K562 (cell line): ENCODE data around the gene CLASP1. TPM values are rescaled to one million over a fixed set of nuclear protein-coding genes. Genes with fewer than 3 reads are reported as not detected.

Source experiments
- ATAC-seq: fragments of 200-7000 bp; cut with Tn5 transposase; 3 replicates; pipeline ENCODE4 v1.9.1; 2020; ENCODE audit warnings: moderate library complexity
- BruUV-seq: library from RNA; stranded (reverse); fragments of 400-500 nt; replicated peaks from 2 replicates; lab custom pipeline; 2021; lab: Mats Ljungman, UMichigan
- CTCF ChIA-PET: fragments of 300-600 bp; formaldehyde crosslinking; extraction: SDS; loops from one replicate; lab custom pipeline; 2021; ENCODE audit warnings: low intra/inter-chr PET ratio; lab: Yijun Ruan, JAX
- POLR2A ChIA-PET: fragments of 300-600, 350-650 bp; sonication (Branson Sonifier 250); formaldehyde crosslinking; extraction: SDS; loops from one replicate; lab custom pipeline; 2021; ENCODE audit warnings: antibody characterized with exemption, inconsistent platforms; lab: Yijun Ruan, JAX
- DNase-seq, 4 experiments: peaks; one replicate each; pipeline versions ENCODE4 v3.0.0 to v3.0.0-alpha.2; 2011 to 2018; ENCODE audit warnings: low spot score in 3 of 4, mixed read lengths in 3 of 4; ENCODE audit errors: extremely low read depth in 1 of 4
- FAIRE-seq: peaks from 2 replicates; lab custom pipeline; 2011; peaks lifted over from hg19 to GRCh38; lab: Jason Lieb, UNC
- H2AFZ ChIP-seq: 2 replicates; pipeline ENCODE4 v1.6.0; 2011; ENCODE audit warnings: low read depth, low read length, control low read depth, inconsistent platforms
- H3K27ac ChIP-seq: fragments of 200-600 bp; 3 replicates; pipeline ENCODE4 v1.8.0; 2011; ENCODE audit warnings: low read depth, mild to moderate bottlenecking, control low read depth, inconsistent platforms, low read length, moderate library complexity, mixed read lengths; ENCODE audit errors: extremely low read depth
- H3K27me3 ChIP-seq, 2 experiments: fragments of 300-600 bp in 1 of 2; 2 replicates in 1 of 2; 3 replicates in 1 of 2; pipeline versions ENCODE4 v1.6.0 to v1.8.0; 2011; ENCODE audit warnings: inconsistent platforms in 2 of 2, low read length in 2 of 2, mild to moderate bottlenecking in 1 of 2, mixed read lengths in 1 of 2, moderate library complexity in 1 of 2; ENCODE audit not compliant: control insufficient read depth in 2 of 2, insufficient read depth in 2 of 2
- H3K36me3 ChIP-seq: fragments of 300-600 bp; 3 replicates; pipeline ENCODE4 v1.8.0; 2011; ENCODE audit warnings: mild to moderate bottlenecking, low read length, inconsistent platforms; ENCODE audit not compliant: control insufficient read depth, insufficient read depth
- H3K4me1 ChIP-seq, 2 experiments: fragments of 200-600 bp in 1 of 2; replicated peaks in 1 of 2; 2 replicates in 1 of 2; 3 replicates in 1 of 2; pipeline versions ENCODE4 v1.5.1 to v1.8.0; 2011; ENCODE audit warnings: inconsistent platforms in 2 of 2, low read length in 2 of 2, mild to moderate bottlenecking in 1 of 2, mixed read lengths in 1 of 2, moderate library complexity in 1 of 2; ENCODE audit not compliant: control insufficient read depth in 2 of 2, insufficient read depth in 2 of 2
- H3K4me2 ChIP-seq: 2 replicates; pipeline ENCODE4 v1.6.1; 2011; ENCODE audit warnings: low read length, control low read depth, inconsistent platforms, mixed read lengths; ENCODE audit not compliant: insufficient read depth
- H3K4me3 ChIP-seq: fragments of 200-600 bp; sonication (generic), shearing (Covaris generic); 2 replicates; pipeline ENCODE4 v1.5.1; 2016; ENCODE audit warnings: control low read depth, inconsistent platforms
- H3K79me2 ChIP-seq: fragments of 200-600 bp; 3 replicates; pipeline ENCODE4 v1.8.0; 2011; ENCODE audit warnings: low read length, inconsistent platforms; ENCODE audit not compliant: control insufficient read depth, insufficient read depth
- H3K9ac ChIP-seq, 2 experiments: 2 replicates each; pipeline versions ENCODE4 v1.6.0 to v1.6.1; 2011; ENCODE audit warnings: low read depth in 2 of 2, low read length in 2 of 2, control low read depth in 1 of 2, inconsistent platforms in 1 of 2, mild to moderate bottlenecking in 1 of 2, mixed read lengths in 1 of 2; ENCODE audit not compliant: insufficient read depth in 1 of 2
- H3K9me1 ChIP-seq: one replicate; pipeline ENCODE4 v1.6.0; 2011; ENCODE audit warnings: inconsistent platforms, mild to moderate bottlenecking, low read length, moderate library complexity; ENCODE audit not compliant: control insufficient read depth, insufficient read depth
- H3K9me3 ChIP-seq: replicated peaks from 2 replicates; pipeline ENCODE4 v1.5.1; 2011; ENCODE audit warnings: low read depth, low read length, inconsistent platforms; ENCODE audit not compliant: control insufficient read depth, insufficient read depth
- H4K20me1 ChIP-seq: replicated peaks from 2 replicates; pipeline ENCODE4 v1.6.1; 2011; ENCODE audit warnings: low read length, inconsistent platforms, mixed read lengths; ENCODE audit not compliant: control insufficient read depth, insufficient read depth
- FIP1L1 ChIP-seq: fragments of 200-400 bp; formaldehyde crosslinking; IDR thresholded peaks from 2 replicates; pipeline ENCODE4 v1.6.1; 2018; ENCODE audit warnings: mild to moderate bottlenecking, low read depth, low read length; ENCODE audit not compliant: poor library complexity, severe bottlenecking
- HDAC3 ChIP-seq: fragments of 450-650 bp; IDR thresholded peaks from 2 replicates; pipeline ENCODE4 v1.6.1; 2018; ENCODE audit warnings: borderline replicate concordance, mild to moderate bottlenecking, moderate library complexity; ENCODE audit not compliant: partially characterized antibody
- HES1 ChIP-seq: fragments of 450-650 bp; IDR thresholded peaks from 2 replicates; pipeline ENCODE4 v1.6.1; 2016; ENCODE audit warnings: low read depth, mild to moderate bottlenecking, moderate library complexity
- HEY1 ChIP-seq: fragments of 250-450 bp; sonication (Bioruptor Pico); IDR thresholded peaks from 2 replicates; pipeline ENCODE4 v1.5.0; 2020; ENCODE audit warnings: mild to moderate bottlenecking, moderate library complexity, borderline replicate concordance
- HMGXB4 ChIP-seq: sonication (generic); formaldehyde crosslinking; IDR thresholded peaks from 2 replicates; pipeline ENCODE4 v1.8.1; 2023; ENCODE audit warnings: mild to moderate bottlenecking, missing genetic modification reagents
- JUND ChIP-seq, 2 experiments: IDR thresholded peaks; 2 replicates in 1 of 2; 3 replicates in 1 of 2; pipeline ENCODE4 v1.6.1; 2011; ENCODE audit warnings: borderline replicate concordance in 2 of 2, low read depth in 2 of 2, low read length in 2 of 2, improper control_type of control experiment in 1 of 2, missing biosample characterization in 1 of 2, missing genetic modification characterization in 1 of 2, missing genetic modification reagents in 1 of 2
- KDM5B ChIP-seq: fragments of 200-600 bp; sonication (generic); IDR thresholded peaks from 2 replicates; pipeline ENCODE4 v1.6.1; 2012; ENCODE audit warnings: low read depth, mild to moderate bottlenecking, moderate library complexity, low read length, control low read depth, inconsistent platforms; ENCODE audit not compliant: insufficient replicate concordance
- MXD1 ChIP-seq: fragments of 250-450 bp; sonication (Bioruptor Pico); IDR thresholded peaks from 2 replicates; pipeline ENCODE4 v1.8.0; 2021; ENCODE audit warnings: borderline replicate concordance, mild to moderate bottlenecking, moderate library complexity; ENCODE audit not compliant: poor library complexity, severe bottlenecking
- POLR2G ChIP-seq: fragments of 200-400 bp; formaldehyde crosslinking; IDR thresholded peaks from 2 replicates; pipeline ENCODE4 v1.6.1; 2017; ENCODE audit warnings: low read depth, mild to moderate bottlenecking, antibody characterized with exemption, low read length, moderate library complexity
- SMARCA5 ChIP-seq: fragments of 450-650 bp; IDR thresholded peaks from 2 replicates; pipeline ENCODE4 v1.6.1; 2016
- TAL1 ChIP-seq: fragments of 450-650 bp; IDR thresholded peaks from 2 replicates; pipeline ENCODE4 v1.6.1; 2016; ENCODE audit warnings: mild to moderate bottlenecking
- TBP ChIP-seq: optimal IDR thresholded peaks from 2 replicates; pipeline ENCODE3; 2011; ENCODE audit warnings: low read depth, low read length, improper control_type of control experiment
- ZFP91 ChIP-seq: sonication (generic); formaldehyde crosslinking; IDR thresholded peaks from 2 replicates; pipeline ENCODE4 v1.8.0; 2022; ENCODE audit warnings: mild to moderate bottlenecking, missing genetic modification reagents
- ZKSCAN1 ChIP-seq: fragments of 150-350 bp; IDR thresholded peaks from 2 replicates; pipeline ENCODE4 v1.6.1; 2016; ENCODE audit warnings: low read depth, low read length
- WGBS: fragments of 100-300 bp; shearing (Covaris generic); methylation state at CpG from one replicate; pipeline ENCODE4 v1.1.6; 2016; ENCODE audit warnings: low coverage, mixed read lengths; ENCODE audit not compliant: insufficient coverage; ENCODE audit errors: missing lambda C conversion rate; 5-methylcytosine and 5-hydroxymethylcytosine counted together
- in situ Hi-C: fragments of 300-500 bp; cut with MboI; formaldehyde crosslinking; loops from 4 replicates; pipeline ENCODE4 v1.15.0; 2018; ENCODE audit warnings: inconsistent platforms, mixed read lengths
- intact Hi-C: fragments of 100-400 bp; cut with micrococcal nuclease; formaldehyde crosslinking; loops from 2 replicates; pipeline ENCODE4 v1.14.2; 2022
- polyA plus RNA-seq, 8 experiments: library from polyadenylated mRNA; depleted of rRNA in 4 of 8; stranded (reverse) in 5 of 8; unstranded in 3 of 8; fragments of >200 nt; fragmentation: Nextera tagmentation in 2 of 8; fragmentation: Illumina TruSeq in 1 of 8; extraction: Ambion mirVana in 2 of 8; extraction: Trizol in 1 of 8; gene quantifications; 2 replicates each; pipeline versions ENCODE4 v1.2.1 to v1.2.3, GENCODE V29; 2011 to 2014; ENCODE audit warnings: inconsistent platforms in 1 of 8, missing spikeins in 1 of 8
- total RNA-seq, 7 experiments: library from RNA; depleted of rRNA in 6 of 7; stranded (reverse); fragments of >200 nt in 6 of 7; fragmentation: Illumina TruSeq in 2 of 7; extraction: Trizol in 2 of 7; gene quantifications; 2 replicates each; pipeline versions ENCODE4 v1.2.1 to v1.2.3, GENCODE V29; 2011 to 2021; ENCODE audit warnings: low replicate concordance in 1 of 7

The CLASP1 gene
- total and polyA plus RNA-seq, 9 of the 15 experiments (the other 6 are each of a cell fraction or from before 2014, with no cell fraction given), result 1.7 to 40.3 (median 20.7) TPM

- no peak for TF ChIP-seq TBP
- TF ChIP-seq KDM5B, result no peak
- no peak for TF ChIP-seq TAL1
Observed at GRCh38 chr2:121368155-121368554, 281.1 kb downstream of the CLASP1 start (continued).

GRCh38 chr2:121367246-121367900 lies 281.9 kb downstream of the CLASP1 start:
- H3K9me1 ChIP-seq, result peaks cover 5% of the 10 kb centered on the region
- H3K4me2 ChIP-seq, result no peak overlapping the region
- no peaks in the 10 kb centered on the region for H3K9me3 ChIP-seq
- POLR2A ChIA-PET, result interaction anchor here (2.5 kb wide), 1 partner anchor 11 kb away, joined by 12 read pairs; no protein-coding TSS in a partner anchor
- H3K9ac ChIP-seq, result no peak overlapping the region
- no peak overlapping the region for H2AFZ ChIP-seq
- no TSS peak for BruUV-seq
- H3K36me3 ChIP-seq, result peaks cover 60% of the 10 kb centered on the region
- in situ Hi-C loops (no loop called here), intact Hi-C loops (no loop called here)
- no peaks in the 10 kb centered on the region for H4K20me1 ChIP-seq
- ATAC-seq (no peak), FAIRE-seq (no peak), DNase-seq (no peak)
- CTCF ChIA-PET, result no interaction called here
- H3K4me3 ChIP-seq, result no peak overlapping the region
- H3K27me3 ChIP-seq, result no peaks in the 10 kb centered on the region
- WGBS, result 94% methylated on average over 25 of the region's 26 CpGs
- H3K27ac ChIP-seq, result no peak overlapping the region
- no peaks in the 10 kb centered on the region; a peak in 2 of 5 replicates for H3K4me1 ChIP-seq
- no peaks in the 10 kb centered on the region for H3K79me2 ChIP-seq
- TF ChIP-seq JUND (IDR thresholded peaks at IDR 0.05; ENCODE audit: borderline replicate concordance, low read depth, low read length) (no peak), JUND (tag; IDR thresholded peaks at IDR 0.05; ENCODE audit: borderline replicate concordance, low read depth, low read length) (no peak), HEY1 (CRISPR knock-in tag) (no peak), HDAC3 (no peak), HMGXB4 (no peak), MXD1 (CRISPR knock-in tag) (no peak), POLR2G (0 out of 2 replicates have a peak, but pooled peaks have one; percentile 15), HES1 (no peak), FIP1L1 (no peak), SMARCA5 (no peak), ZKSCAN1 (peak; percentile 86), ZFP91 (no peak)
